SK-N-SH treated with all-trans-retinoic acid at 6 μM for 48 hours (cell line): ENCODE data around the gene ZFYVE19.

Experiments
- ATAC-seq: fragments of 200-7000 bp; cut with Tn5 transposase; 3 replicates; pipeline ENCODE4 v1.9.1; 2020; ENCODE audit warnings: mild to moderate bottlenecking, moderate library complexity
- ARNTL ChIP-seq: fragments of 450-650 bp; formaldehyde crosslinking; IDR thresholded peaks from 2 replicates; pipeline ENCODE4 v1.5.0; 2020; ENCODE audit warnings: low read depth, mild to moderate bottlenecking, moderate library complexity, borderline replicate concordance
- BACH2 ChIP-seq: fragments of 250-450 bp; sonication (Bioruptor Pico); IDR thresholded peaks from 2 replicates; pipeline ENCODE4 v1.9.0; 2021; ENCODE audit warnings: mild to moderate bottlenecking, borderline replicate concordance
- CREB5 ChIP-seq: fragments of 250-450 bp; sonication (Bioruptor Pico); IDR thresholded peaks from 2 replicates; pipeline ENCODE4 v1.5.1; 2020; ENCODE audit warnings: low read depth, mild to moderate bottlenecking, moderate library complexity
- CSDC2 ChIP-seq: fragments of 250-450 bp; sonication (Bioruptor Pico); IDR thresholded peaks from 2 replicates; pipeline ENCODE4 v1.5.0; 2020; ENCODE audit warnings: mild to moderate bottlenecking, moderate library complexity
- ESRRG ChIP-seq: fragments of 250-450 bp; sonication (Bioruptor Pico); IDR thresholded peaks from 2 replicates; pipeline ENCODE4 v1.6.1; 2021; ENCODE audit warnings: mild to moderate bottlenecking
- GLIS3 ChIP-seq: fragments of 250-450 bp; sonication (Bioruptor Pico); IDR thresholded peaks from 2 replicates; pipeline ENCODE4 v1.5.0; 2020; ENCODE audit warnings: mild to moderate bottlenecking, moderate library complexity
- ISL1 ChIP-seq: fragments of 250-450 bp; sonication (Bioruptor Pico); IDR thresholded peaks from 2 replicates; pipeline ENCODE4 v2.1.2; 2022; ENCODE audit warnings: mild to moderate bottlenecking, moderate library complexity
- OSR1 ChIP-seq: fragments of 250-450 bp; sonication (Bioruptor Pico); IDR thresholded peaks from 2 replicates; pipeline ENCODE4 v1.8.0; 2022; ENCODE audit warnings: moderate library complexity, mild to moderate bottlenecking, inconsistent platforms
- PATZ1 ChIP-seq: fragments of 250-450 bp; sonication (Bioruptor Pico); IDR thresholded peaks from 2 replicates; pipeline ENCODE4 v1.8.0; 2020; ENCODE audit warnings: mild to moderate bottlenecking, moderate library complexity, borderline replicate concordance
- POU6F1 ChIP-seq: fragments of 250-450 bp; sonication (Bioruptor Pico); IDR thresholded peaks from 2 replicates; pipeline ENCODE4 v1.8.0; 2021; ENCODE audit warnings: low read depth, mild to moderate bottlenecking, moderate library complexity, borderline replicate concordance
- PPARA ChIP-seq: fragments of 250-450 bp; sonication (Bioruptor Pico); IDR thresholded peaks from 2 replicates; pipeline ENCODE4 v1.5.0; 2020; ENCODE audit warnings: mild to moderate bottlenecking, borderline replicate concordance
- RARB ChIP-seq: fragments of 250-450 bp; sonication (Bioruptor Pico); IDR thresholded peaks from 2 replicates; pipeline ENCODE4 v1.8.0; 2021; ENCODE audit warnings: mild to moderate bottlenecking, moderate library complexity
- SNAI2 ChIP-seq: fragments of 250-450 bp; sonication (Bioruptor Pico); IDR thresholded peaks from 2 replicates; pipeline ENCODE4 v1.5.0; 2020; ENCODE audit warnings: mild to moderate bottlenecking, moderate library complexity
- TCF4 ChIP-seq: fragments of 250-450 bp; sonication (Bioruptor Pico); IDR thresholded peaks from 2 replicates; pipeline ENCODE4 v1.8.0; 2021; ENCODE audit warnings: mild to moderate bottlenecking, moderate library complexity, borderline replicate concordance
- TOX ChIP-seq: fragments of 250-450 bp; sonication (Bioruptor Pico); IDR thresholded peaks from 2 replicates; pipeline ENCODE4 v1.8.0; 2021; ENCODE audit warnings: mild to moderate bottlenecking, moderate library complexity, borderline replicate concordance
- TSHZ2 ChIP-seq: fragments of 250-450 bp; sonication (Bioruptor Pico); IDR thresholded peaks from 2 replicates; pipeline ENCODE4 v1.5.0; 2020; ENCODE audit warnings: mild to moderate bottlenecking, moderate library complexity
- ZC3H10 ChIP-seq: fragments of 250-450 bp; sonication (Bioruptor Pico); IDR thresholded peaks from 2 replicates; pipeline ENCODE4 v1.5.1; 2021; ENCODE audit warnings: mild to moderate bottlenecking, moderate library complexity
- ZFP3 ChIP-seq: fragments of 250-450 bp; sonication (Bioruptor Pico); IDR thresholded peaks from 2 replicates; pipeline ENCODE4 v1.5.0; 2020; ENCODE audit warnings: mild to moderate bottlenecking, moderate library complexity
- ZFP30 ChIP-seq: fragments of 450-650 bp; formaldehyde crosslinking; IDR thresholded peaks from 2 replicates; pipeline ENCODE4 v1.5.0; 2022; ENCODE audit warnings: mild to moderate bottlenecking, moderate library complexity
- ZNF565 ChIP-seq: fragments of 450-650 bp; formaldehyde crosslinking; conservative IDR thresholded peaks from 2 replicates; pipeline ENCODE4 v1.5.0; 2020; ENCODE audit warnings: low read depth, mild to moderate bottlenecking, moderate library complexity
- ZNF70 ChIP-seq: fragments of 450-650 bp; formaldehyde crosslinking; IDR thresholded peaks from 2 replicates; pipeline ENCODE4 v1.5.0; 2020; ENCODE audit warnings: mild to moderate bottlenecking, moderate library complexity
- ZNF8 ChIP-seq: fragments of 450-650 bp; formaldehyde crosslinking; IDR thresholded peaks from 2 replicates; pipeline ENCODE4 v1.5.0; 2020; ENCODE audit warnings: mild to moderate bottlenecking, moderate library complexity

Gene ZFYVE19

DNA sequence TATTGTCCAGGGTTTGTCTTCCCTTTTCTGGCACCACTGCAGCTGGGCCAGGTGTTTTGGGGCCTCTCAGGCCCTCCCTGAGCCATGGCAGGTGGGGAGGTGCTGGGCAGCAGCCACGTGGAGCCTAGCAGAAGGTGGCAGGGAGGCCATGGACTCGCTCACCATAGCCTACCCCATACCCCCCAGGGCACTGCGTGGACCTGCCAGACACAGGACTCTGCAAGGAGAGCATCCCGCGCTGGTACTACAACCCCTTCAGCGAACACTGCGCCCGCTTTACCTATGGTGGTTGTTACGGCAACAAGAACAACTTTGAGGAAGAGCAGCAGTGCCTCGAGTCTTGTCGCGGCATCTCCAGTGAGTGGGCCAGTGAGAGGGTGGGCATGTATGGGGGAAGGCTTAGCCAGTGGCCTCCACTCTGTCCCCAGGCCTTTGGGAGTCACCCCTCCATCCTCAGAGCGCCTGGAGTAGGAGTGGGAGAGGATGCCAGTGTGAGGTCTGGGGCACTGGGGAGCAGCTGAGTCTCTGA, 48.9 kb downstream of the ZFYVE19 start:
- TF ChIP-seq ZNF70: no peak
- no peak for TF ChIP-seq SNAI2 (CRISPR knock-in tag)
- TF ChIP-seq CSDC2 (CRISPR knock-in tag): no peak
- no peak for TF ChIP-seq GLIS3 (CRISPR knock-in tag)
- TF ChIP-seq ZNF8 (CRISPR knock-in tag): no peak
- TF ChIP-seq PPARA (CRISPR knock-in tag): no peak
- no peak for TF ChIP-seq ESRRG
- TF ChIP-seq ZFP3 (CRISPR knock-in tag): no peak
- no peak for TF ChIP-seq OSR1 (CRISPR knock-in tag)
- TF ChIP-seq RARB: no peak
- no peak for TF ChIP-seq ISL1 (CRISPR knock-in tag)
- no peak for TF ChIP-seq TSHZ2 (CRISPR knock-in tag)
- no peak for TF ChIP-seq TCF4 (CRISPR knock-in tag)
- no peak for TF ChIP-seq CREB5 (CRISPR knock-in tag)
- ATAC-seq: no peak

DNA sequence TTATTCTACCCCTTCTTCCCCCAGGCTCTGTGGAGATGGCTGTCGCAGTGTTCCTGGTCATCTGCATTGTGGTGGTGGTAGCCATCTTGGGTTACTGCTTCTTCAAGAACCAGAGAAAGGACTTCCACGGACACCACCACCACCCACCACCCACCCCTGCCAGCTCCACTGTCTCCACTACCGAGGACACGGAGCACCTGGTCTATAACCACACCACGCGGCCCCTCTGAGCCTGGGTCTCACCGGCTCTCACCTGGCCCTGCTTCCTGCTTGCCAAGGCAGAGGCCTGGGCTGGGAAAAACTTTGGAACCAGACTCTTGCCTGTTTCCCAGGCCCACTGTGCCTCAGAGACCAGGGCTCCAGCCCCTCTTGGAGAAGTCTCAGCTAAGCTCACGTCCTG, 49.9 kb downstream of the ZFYVE19 start:
- no peak for TF ChIP-seq ZNF565
- no peak for TF ChIP-seq TCF4 (CRISPR knock-in tag)
- TF ChIP-seq ZC3H10 (CRISPR knock-in tag): no peak
- TF ChIP-seq SNAI2 (CRISPR knock-in tag): no peak
- no peak for TF ChIP-seq ARNTL (CRISPR knock-in tag)
- TF ChIP-seq PPARA (CRISPR knock-in tag): no peak
- no peak for TF ChIP-seq ZNF8 (CRISPR knock-in tag)
- TF ChIP-seq PATZ1 (CRISPR knock-in tag): no peak
- TF ChIP-seq ESRRG: no peak
- no peak for TF ChIP-seq POU6F1
- TF ChIP-seq ZNF70: no peak
- no peak for TF ChIP-seq ZFP30
- TF ChIP-seq GLIS3 (CRISPR knock-in tag): no peak

GRCh38 chr15:40857601-40858341, 50.9 kb downstream of the ZFYVE19 start:
- ATAC-seq: peak; percentile 93
- TF ChIP-seq ZFP3 (CRISPR knock-in tag): no peak
- TF ChIP-seq ZFP30: no peak
- no peak for TF ChIP-seq GLIS3 (CRISPR knock-in tag)
- no peak for TF ChIP-seq CSDC2 (CRISPR knock-in tag)
- no peak for TF ChIP-seq ZNF8 (CRISPR knock-in tag)
- no peak for TF ChIP-seq POU6F1
- TF ChIP-seq TOX: no peak
- TF ChIP-seq PPARA (CRISPR knock-in tag): no peak
- TF ChIP-seq ARNTL (CRISPR knock-in tag): no peak
- no peak for TF ChIP-seq TSHZ2 (CRISPR knock-in tag)
- TF ChIP-seq PATZ1 (CRISPR knock-in tag): no peak
- TF ChIP-seq ZC3H10 (CRISPR knock-in tag): no peak
- no peak for TF ChIP-seq ESRRG
- TF ChIP-seq ZNF70: no peak
- TF ChIP-seq BACH2: no peak

More for the DNA sequence above, 49.9 kb downstream of the ZFYVE19 start:
- ATAC-seq: no peak
